ENCODE measurements around the gene TTC23.

Gene TTC23

GRCh38 chr15:99275525-99276128 lies 26.2 kb upstream of the TTC23 start:
- Histone ChIP-seq H3K4me1 (peaks cover 0 to 53% (median 36%) of the 10 kb centered on the region in 10 experiments; a peak in 16 of 20 replicates), H3K27me3 (no peaks in the 10 kb centered on the region), H3K4me2 (peak overlapping the region in 10 of 11 experiments; percentile 0 to 60 (median 50); a peak in 15 of 22 replicates), H3K9ac (peak overlapping the region in 3 of 11 experiments; percentile 30 to 43 (median 39); a peak in 4 of 22 replicates), H3K36me3 (peaks cover 0 to 4% (median 0%) of the 10 kb centered on the region in 11 experiments; a peak in 1 of 22 replicates), H3K27ac (peak overlapping the region in 2 of 11 experiments; percentile 14 to 24; a peak in 1 of 22 replicates), H3K4me3 (no peak overlapping the region), H3K9me3 (replicated peaks in 1 of 11) (peaks cover 0 to 15% (median 13%) of the 10 kb centered on the region in 11 experiments; a peak in 13 of 22 replicates), H4K20me1 (no peaks in the 10 kb centered on the region)
- TF ChIP-seq Cebpa-rat (IDR thresholded peaks at IDR 0.05) = no peak

- Histone ChIP-seq H3K27ac (peak overlapping the region in 2 of 11 experiments; percentile 14 to 24; a peak in 1 of 22 replicates), H3K27me3 (no peaks in the 10 kb centered on the region), H3K4me2 (peak overlapping the region in 6 of 11 experiments; percentile 0 to 60 (median 56); a peak in 9 of 22 replicates), H3K4me3 (no peak overlapping the region), H4K20me1 (no peaks in the 10 kb centered on the region), H3K4me1 (peaks cover 0 to 47% (median 31%) of the 10 kb centered on the region in 10 experiments; a peak in 16 of 20 replicates), H3K36me3 (peaks cover 0 to 4% (median 0%) of the 10 kb centered on the region in 11 experiments; a peak in 1 of 22 replicates), H3K9me3 (replicated peaks in 1 of 11) (peaks cover 0 to 15% (median 13%) of the 10 kb centered on the region in 11 experiments; a peak in 13 of 22 replicates), H3K9ac (peak overlapping the region in 2 of 11 experiments; percentile 39 to 43; a peak in 1 of 22 replicates)
- no peak for TF ChIP-seq Cebpa-rat (IDR thresholded peaks at IDR 0.05)
These were observed 25.7 kb upstream of the TTC23 start for GRCh38 chr15:99275061-99275460.

GRCh38 chr15:99273801-99274200 lies 24.4 kb upstream of the TTC23 start:
- Histone ChIP-seq H3K4me3 (no peak overlapping the region), H3K9me3 (replicated peaks in 1 of 11) (peaks cover 0 to 8% (median 7%) of the 10 kb centered on the region in 11 experiments; a peak in 13 of 22 replicates), H3K4me2 (no peak overlapping the region), H3K36me3 (peaks cover 0 to 3% (median 0%) of the 10 kb centered on the region in 11 experiments; a peak in 1 of 22 replicates), H3K27ac (no peak overlapping the region), H3K4me1 (peaks cover 0 to 38% (median 22%) of the 10 kb centered on the region in 10 experiments; a peak in 16 of 20 replicates), H3K9ac (no peak overlapping the region), H4K20me1 (no peaks in the 10 kb centered on the region), H3K27me3 (no peaks in the 10 kb centered on the region)
- TF ChIP-seq Cebpa-rat (IDR thresholded peaks at IDR 0.05) = no peak

- Histone ChIP-seq H3K4me2 (no peak overlapping the region), H3K27me3 (no peaks in the 10 kb centered on the region), H3K4me3 (no peak overlapping the region), H3K9ac (no peak overlapping the region), H3K4me1 (peaks cover 0 to 3% (median 0%) of the 10 kb centered on the region in 10 experiments; a peak in 2 of 20 replicates), H3K36me3 (no peaks in the 10 kb centered on the region), H4K20me1 (no peaks in the 10 kb centered on the region), H3K27ac (no peak overlapping the region), H3K9me3 (replicated peaks in 1 of 11) (no peaks in the 10 kb centered on the region)
- no peak for TF ChIP-seq Cebpa-rat (IDR thresholded peaks at IDR 0.05)
These were observed 19.1 kb upstream of the TTC23 start for GRCh38 chr15:99268431-99268830.

- Histone ChIP-seq H3K4me3 (no peak overlapping the region), H3K36me3 (no peaks in the 10 kb centered on the region), H3K4me2 (no peak overlapping the region), H3K27me3 (no peaks in the 10 kb centered on the region), H3K9me3 (replicated peaks in 1 of 11) (no peaks in the 10 kb centered on the region), H3K27ac (no peak overlapping the region), H4K20me1 (no peaks in the 10 kb centered on the region), H3K9ac (no peak overlapping the region), H3K4me1 (no peaks in the 10 kb centered on the region; a peak in 1 of 20 replicates)
- TF ChIP-seq Cebpa-rat (IDR thresholded peaks at IDR 0.05) = no peak
These were observed 18.6 kb upstream of the TTC23 start for GRCh38 chr15:99267957-99268356.

GRCh38 chr15:99265541-99266070 lies 16.2 kb upstream of the TTC23 start:
- Histone ChIP-seq H3K27me3 (no peaks in the 10 kb centered on the region), H3K36me3 (no peaks in the 10 kb centered on the region), H4K20me1 (no peaks in the 10 kb centered on the region), H3K9ac (no peak overlapping the region), H3K4me2 (peak overlapping the region in 4 of 11 experiments; percentile 5 to 26 (median 10); a peak in 2 of 22 replicates), H3K4me1 (peaks cover 0 to 6% (median 0%) of the 10 kb centered on the region in 10 experiments; a peak in 3 of 20 replicates), H3K27ac (no peak overlapping the region), H3K4me3 (no peak overlapping the region), H3K9me3 (replicated peaks in 1 of 11) (no peaks in the 10 kb centered on the region)
- TF ChIP-seq Cebpa-rat (IDR thresholded peaks at IDR 0.05) = no peak

- Histone ChIP-seq H3K27me3 (no peaks in the 10 kb centered on the region), H3K4me1 (peaks cover 0 to 7% (median 0%) of the 10 kb centered on the region in 10 experiments; a peak in 3 of 20 replicates), H3K4me3 (no peak overlapping the region), H3K4me2 (no peak overlapping the region), H4K20me1 (no peaks in the 10 kb centered on the region), H3K36me3 (no peaks in the 10 kb centered on the region), H3K9ac (no peak overlapping the region), H3K27ac (no peak overlapping the region), H3K9me3 (replicated peaks in 1 of 11) (no peaks in the 10 kb centered on the region)
- no peak for TF ChIP-seq Cebpa-rat (IDR thresholded peaks at IDR 0.05)
These were observed 14.7 kb upstream of the TTC23 start for GRCh38 chr15:99264125-99264524.

- H3K4me2 ChIP-seq = no peak overlapping the region
These were observed 7.8 kb upstream of the TTC23 start for GRCh38 chr15:99257107-99257750.

More at GRCh38 chr15:99257107-99257750, 7.8 kb upstream of the TTC23 start:
- Histone ChIP-seq H3K36me3 (peaks cover 0 to 12% (median 0%) of the 10 kb centered on the region in 11 experiments; a peak in 6 of 22 replicates), H3K9me3 (replicated peaks in 1 of 11) (no peaks in the 10 kb centered on the region), H3K9ac (no peak overlapping the region), H3K4me3 (no peak overlapping the region), H3K27ac (no peak overlapping the region), H3K27me3 (no peaks in the 10 kb centered on the region), H4K20me1 (no peaks in the 10 kb centered on the region), H3K4me1 (peaks cover 9 to 18% (median 15%) of the 10 kb centered on the region in 10 experiments)
- no peak for TF ChIP-seq Cebpa-rat (IDR thresholded peaks at IDR 0.05)
